PC-3 (cell line): ENCODE results near the gene SIRPG.

ENCODE experiments used
- EZH2 ChIP-seq: fragments of 300-600 bp; sonication (generic); IDR thresholded peaks from one replicate; pipeline ENCODE4 v1.6.1; 2017; ENCODE audit warnings: antibody characterized with exemption, mild to moderate bottlenecking, low read length; ENCODE audit not compliant: unreplicated experiment
- EZH2phosphoT487 ChIP-seq: fragments of 300-600 bp; sonication (generic); IDR thresholded peaks from 2 replicates; pipeline ENCODE4 v1.6.1; 2018; ENCODE audit warnings: mild to moderate bottlenecking, antibody characterized with exemption, low read length, borderline replicate concordance
- TF ChIP-seq, protein P1 (sequence below): fragments of 300-600 bp; sonication (generic); conservative IDR thresholded peaks from 2 replicates; pipeline ENCODE4 v1.5.1; 2017; ENCODE audit warnings: antibody characterized with exemption, low read depth, mild to moderate bottlenecking, low read length

DNA sequence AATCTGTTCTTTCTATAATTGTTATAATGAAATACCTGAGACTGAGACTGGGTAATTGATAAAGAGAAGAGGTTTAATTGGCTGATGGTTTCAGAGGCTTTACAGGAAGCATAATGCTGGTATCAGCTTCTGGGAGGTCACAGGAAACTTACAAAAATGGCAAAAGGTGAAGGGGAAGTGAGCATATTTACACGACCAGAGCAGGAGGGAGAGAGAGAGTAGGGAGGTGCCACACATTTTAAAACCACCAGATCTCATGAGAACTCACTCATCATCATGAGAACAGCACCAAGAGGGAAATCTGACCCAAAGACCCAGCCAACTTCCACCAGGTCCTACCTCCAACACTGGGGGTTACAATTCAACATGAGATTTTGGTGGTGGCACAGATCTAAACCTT is 35.1 kb downstream of the SIRPG start:
- TF ChIP-seq, protein P1, sequence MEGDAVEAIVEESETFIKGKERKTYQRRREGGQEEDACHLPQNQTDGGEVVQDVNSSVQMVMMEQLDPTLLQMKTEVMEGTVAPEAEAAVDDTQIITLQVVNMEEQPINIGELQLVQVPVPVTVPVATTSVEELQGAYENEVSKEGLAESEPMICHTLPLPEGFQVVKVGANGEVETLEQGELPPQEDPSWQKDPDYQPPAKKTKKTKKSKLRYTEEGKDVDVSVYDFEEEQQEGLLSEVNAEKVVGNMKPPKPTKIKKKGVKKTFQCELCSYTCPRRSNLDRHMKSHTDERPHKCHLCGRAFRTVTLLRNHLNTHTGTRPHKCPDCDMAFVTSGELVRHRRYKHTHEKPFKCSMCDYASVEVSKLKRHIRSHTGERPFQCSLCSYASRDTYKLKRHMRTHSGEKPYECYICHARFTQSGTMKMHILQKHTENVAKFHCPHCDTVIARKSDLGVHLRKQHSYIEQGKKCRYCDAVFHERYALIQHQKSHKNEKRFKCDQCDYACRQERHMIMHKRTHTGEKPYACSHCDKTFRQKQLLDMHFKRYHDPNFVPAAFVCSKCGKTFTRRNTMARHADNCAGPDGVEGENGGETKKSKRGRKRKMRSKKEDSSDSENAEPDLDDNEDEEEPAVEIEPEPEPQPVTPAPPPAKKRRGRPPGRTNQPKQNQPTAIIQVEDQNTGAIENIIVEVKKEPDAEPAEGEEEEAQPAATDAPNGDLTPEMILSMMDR, result no peak
- TF ChIP-seq EZH2, result no peak
- TF ChIP-seq EZH2phosphoT487, result no peak
